ENCODE results near the gene CNOT3. TPM values are rescaled to one million over a fixed set of nuclear protein-coding genes. Genes with fewer than 3 reads are reported as not detected.

Gene CNOT3
- total RNA-seq, 1 donor from 2014 or later, result 39.4 TPM

DNA sequence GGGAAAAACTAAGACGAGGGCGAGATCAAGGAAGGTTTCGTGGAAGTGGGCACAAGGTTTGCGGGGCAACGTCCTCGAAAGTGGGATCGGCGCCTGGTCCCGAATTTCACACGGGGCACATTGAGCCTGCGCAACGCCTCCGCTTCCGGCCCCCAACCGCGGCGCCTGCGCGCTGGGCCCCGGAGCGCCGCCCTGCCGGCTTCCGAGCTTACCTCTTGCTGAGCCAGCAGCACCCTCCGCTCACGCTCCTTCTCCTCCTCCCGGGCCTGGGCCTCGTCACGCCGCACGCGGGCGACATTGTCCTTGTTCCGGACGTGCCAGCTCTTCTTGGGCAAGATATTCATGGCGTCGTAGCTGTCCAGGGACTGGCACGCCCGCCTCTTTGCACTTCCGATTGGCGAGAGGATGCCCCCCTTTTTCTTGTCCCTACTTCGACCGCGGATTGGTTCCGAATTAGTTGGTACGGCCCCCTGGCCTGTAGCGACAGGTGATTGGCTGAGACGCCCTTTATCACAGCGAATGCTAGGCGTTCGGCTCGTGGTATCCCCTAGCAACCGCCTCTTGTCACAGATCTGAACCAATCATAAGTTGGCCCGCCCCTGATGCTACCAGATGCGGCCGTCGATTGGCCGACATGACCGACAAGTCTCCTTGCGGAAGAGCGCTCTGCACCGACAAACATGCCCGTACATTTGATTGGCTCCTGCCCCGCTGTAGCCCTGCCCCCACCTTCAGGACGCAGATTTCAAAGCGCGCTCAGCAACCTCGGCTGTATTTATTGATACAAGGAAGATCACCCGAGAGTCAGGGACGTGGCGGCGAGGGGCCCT is 22.0 kb downstream of the CNOT3 start, which contains the start of gene LENG1:
Gene LENG1 (minus strand): TSS at position 370 of the 830 bp plus-strand sequence. CDS start 26 bp downstream, at position 344.
- ATAC-seq (peak; percentile 91), DNase-seq (peak; percentile 98)
- Histone ChIP-seq H3K4me3 (peak within 1 kb of the TSS; percentile 81), H3K4me1 (peaks cover 25% of the 10 kb centered on the region), H3K27ac (peak within 1 kb of the TSS; percentile 99), H3K9me3 (no peaks in the 10 kb centered on the region), H3K27me3 (no peaks in the 10 kb centered on the region), H3K36me3 (peaks cover 36% of the 10 kb centered on the region)
- intact Hi-C loops (cut with DNase I), result no loop called here
- TF ChIP-seq, protein P1, sequence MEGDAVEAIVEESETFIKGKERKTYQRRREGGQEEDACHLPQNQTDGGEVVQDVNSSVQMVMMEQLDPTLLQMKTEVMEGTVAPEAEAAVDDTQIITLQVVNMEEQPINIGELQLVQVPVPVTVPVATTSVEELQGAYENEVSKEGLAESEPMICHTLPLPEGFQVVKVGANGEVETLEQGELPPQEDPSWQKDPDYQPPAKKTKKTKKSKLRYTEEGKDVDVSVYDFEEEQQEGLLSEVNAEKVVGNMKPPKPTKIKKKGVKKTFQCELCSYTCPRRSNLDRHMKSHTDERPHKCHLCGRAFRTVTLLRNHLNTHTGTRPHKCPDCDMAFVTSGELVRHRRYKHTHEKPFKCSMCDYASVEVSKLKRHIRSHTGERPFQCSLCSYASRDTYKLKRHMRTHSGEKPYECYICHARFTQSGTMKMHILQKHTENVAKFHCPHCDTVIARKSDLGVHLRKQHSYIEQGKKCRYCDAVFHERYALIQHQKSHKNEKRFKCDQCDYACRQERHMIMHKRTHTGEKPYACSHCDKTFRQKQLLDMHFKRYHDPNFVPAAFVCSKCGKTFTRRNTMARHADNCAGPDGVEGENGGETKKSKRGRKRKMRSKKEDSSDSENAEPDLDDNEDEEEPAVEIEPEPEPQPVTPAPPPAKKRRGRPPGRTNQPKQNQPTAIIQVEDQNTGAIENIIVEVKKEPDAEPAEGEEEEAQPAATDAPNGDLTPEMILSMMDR (IDR thresholded peaks at IDR 0.05), result peak; percentile 39

DNA sequence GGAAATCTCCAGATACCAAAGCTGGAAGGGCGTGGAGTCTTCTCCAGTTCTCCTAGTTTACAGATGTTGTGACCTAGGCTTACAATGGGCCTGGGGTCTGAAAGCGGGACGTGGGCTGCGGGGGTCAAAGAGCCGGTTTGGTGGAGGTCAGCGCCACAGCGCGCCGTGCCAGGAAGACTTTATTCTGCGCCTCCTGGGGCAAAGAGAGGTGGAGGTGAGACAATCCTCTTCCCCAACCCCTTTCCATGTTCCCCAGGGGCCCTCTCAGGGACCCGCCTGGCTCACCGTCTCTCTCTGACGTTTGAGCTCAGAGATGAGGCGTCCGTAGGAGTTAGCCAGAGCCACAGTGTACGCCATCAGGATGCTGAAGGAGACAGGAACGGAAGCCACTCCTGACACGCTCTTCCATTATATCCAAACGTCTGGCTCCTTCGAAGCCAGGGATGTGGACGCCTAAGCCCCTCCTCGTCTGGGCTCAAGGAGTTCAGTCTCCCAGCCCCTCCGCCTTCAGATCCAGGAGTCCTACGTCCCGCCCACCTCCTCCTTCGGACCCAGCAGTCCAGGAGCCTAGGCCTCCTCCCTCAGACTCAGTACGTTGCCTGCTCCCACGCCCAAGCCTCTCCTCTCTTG is 22.7 kb downstream of the CNOT3 start:
- TF ChIP-seq, protein P1 (IDR thresholded peaks at IDR 0.05), result no peak
- no peaks in the 10 kb centered on the region for H3K27me3 ChIP-seq
- peak overlapping the region; percentile 91 for H3K27ac ChIP-seq
- DNase-seq, result no peak
- intact Hi-C loops (cut with DNase I), result no loop called here
- H3K9me3 ChIP-seq, result no peaks in the 10 kb centered on the region
- ATAC-seq, result no peak
- H3K4me1 ChIP-seq, result peaks cover 27% of the 10 kb centered on the region
- H3K4me3 ChIP-seq, result peak overlapping the region; percentile 62
- peaks cover 29% of the 10 kb centered on the region for H3K36me3 ChIP-seq

DNA sequence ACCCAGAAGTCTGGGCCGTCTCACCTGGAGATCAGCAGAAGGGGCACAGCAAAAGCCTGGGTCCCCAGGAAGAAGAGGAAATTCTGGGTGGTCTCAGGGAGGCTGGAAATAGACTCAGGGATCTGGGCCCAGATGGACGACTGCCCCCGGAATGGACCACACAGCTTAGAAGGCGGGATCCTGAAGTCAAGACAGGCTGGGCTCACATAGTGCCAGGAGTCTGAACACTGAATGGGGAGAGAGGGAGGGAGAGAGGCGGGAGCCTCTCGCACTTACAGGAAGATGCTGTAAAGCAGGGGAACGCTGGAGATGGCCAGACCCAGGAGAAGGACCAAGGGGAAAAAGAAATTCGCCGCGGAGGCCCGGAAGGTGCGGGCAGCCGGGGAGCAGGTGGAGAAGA is 23.3 kb downstream of the CNOT3 start:
- no peaks in the 10 kb centered on the region for H3K9me3 ChIP-seq
- intact Hi-C loops (cut with DNase I), result no loop called here
- ATAC-seq (no peak), DNase-seq (no peak)
- no peaks in the 10 kb centered on the region for H3K27me3 ChIP-seq
- peaks cover 27% of the 10 kb centered on the region for H3K4me1 ChIP-seq
- H3K4me3 ChIP-seq, result peak overlapping the region; percentile 62
- H3K36me3 ChIP-seq, result peaks cover 24% of the 10 kb centered on the region
- TF ChIP-seq, protein P1 (IDR thresholded peaks at IDR 0.05), result no peak
- no peak overlapping the region for H3K27ac ChIP-seq

DNA sequence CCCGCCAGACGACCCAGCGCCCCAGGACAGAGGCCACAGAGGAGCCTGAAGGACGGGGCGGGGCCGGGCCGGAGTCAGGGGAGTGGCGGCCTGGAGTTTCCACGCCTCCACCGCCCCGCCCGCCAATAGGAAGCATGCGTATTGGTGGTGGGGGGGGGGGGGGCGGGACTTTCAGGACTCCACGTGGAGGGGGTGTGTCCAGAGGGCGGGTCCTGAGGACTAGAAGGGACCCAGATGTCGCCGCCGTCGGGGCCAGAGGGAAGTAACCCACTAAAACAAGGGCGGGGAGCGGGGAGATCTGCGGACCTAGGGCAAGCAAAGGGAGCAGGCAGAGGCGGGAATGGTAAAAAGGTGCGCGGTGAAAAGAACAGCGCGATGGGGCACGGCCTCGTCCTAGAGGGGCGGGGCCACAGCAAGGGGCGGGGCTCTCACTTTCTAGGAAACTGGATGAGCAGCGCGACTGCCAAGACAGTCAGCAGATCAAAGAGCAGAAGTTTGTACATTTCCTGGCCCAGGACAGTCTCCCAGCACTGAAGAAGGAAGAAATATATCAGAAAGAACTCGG is 24.8 kb downstream of the CNOT3 start:
- H3K4me3 ChIP-seq, result peak overlapping the region; percentile 47
- ATAC-seq, result peak; percentile 73
- no peaks in the 10 kb centered on the region for H3K9me3 ChIP-seq
- TF ChIP-seq, protein P1 (IDR thresholded peaks at IDR 0.05), result no peak
- H3K36me3 ChIP-seq, result peaks cover 9% of the 10 kb centered on the region
- intact Hi-C loops (cut with DNase I), result no loop called here
- no peaks in the 10 kb centered on the region for H3K27me3 ChIP-seq
- DNase-seq, result peak; percentile 93
- peaks cover 27% of the 10 kb centered on the region for H3K4me1 ChIP-seq
- no peak overlapping the region for H3K27ac ChIP-seq

DNA sequence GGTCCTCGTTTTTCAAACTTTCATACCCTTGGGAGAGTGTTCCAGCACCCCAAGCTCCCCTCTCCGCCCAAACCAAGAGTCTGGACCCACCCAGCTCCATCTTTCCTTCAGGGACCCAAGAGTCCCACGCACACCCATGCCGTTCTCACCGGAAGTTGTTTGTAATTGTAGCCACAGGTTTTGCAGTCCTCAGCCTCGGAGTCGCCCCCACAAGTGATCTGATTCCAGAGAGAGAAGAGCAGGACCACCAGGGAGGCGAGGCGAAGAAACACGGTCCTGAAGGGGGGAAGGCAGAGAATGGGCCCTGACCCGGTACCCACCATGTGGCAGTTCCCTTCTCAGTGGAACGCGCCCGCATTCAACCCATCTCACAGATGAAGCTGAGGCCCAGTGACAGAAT is 25.3 kb downstream of the CNOT3 start:
- peak overlapping the region; percentile 47 for H3K4me3 ChIP-seq
- peaks cover 3% of the 10 kb centered on the region for H3K36me3 ChIP-seq
- no peak for ATAC-seq
- TF ChIP-seq, protein P1 (IDR thresholded peaks at IDR 0.05), result no peak
- H3K9me3 ChIP-seq, result no peaks in the 10 kb centered on the region
- intact Hi-C loops (cut with DNase I), result no loop called here
- no peak overlapping the region for H3K27ac ChIP-seq
- no peak for DNase-seq
- H3K27me3 ChIP-seq, result no peaks in the 10 kb centered on the region
- H3K4me1 ChIP-seq, result peaks cover 27% of the 10 kb centered on the region

All from upper lobe of right lung (tissue), 1 donor.